ENCODE data around the gene GLCE. TPM values are rescaled to one million over a fixed set of nuclear protein-coding genes. Genes with fewer than 3 reads are reported as not detected.

GLCE gene
- total and polyA plus RNA-seq, 10 of the 15 experiments (the other 5 are each of a cell fraction or from before 2014, with no cell fraction given), result 2.1 to 11.9 (median 2.9) TPM

- TF ChIP-seq ZNF622 (IDR thresholded peaks at IDR 0.05) (no peak), CBX3 (IDR thresholded peaks at IDR 0.05; ENCODE audit: borderline replicate concordance, low read depth) (no peak)
- DNase-seq (ENCODE audit: low read depth, low spot score) (no peak), FAIRE-seq (no peak), ATAC-seq (no peak)
- no peak overlapping the region for H2AFZ ChIP-seq (ENCODE audit: control insufficient read depth, low read depth, low read length)
- H3K4me1 ChIP-seq (ENCODE audit: control insufficient read depth, insufficient read depth, low read length), result 0 out of 2 replicates have a peak, but pooled peaks cover 4% of the 10 kb centered on the region
- WGBS (ENCODE audit: insufficient coverage, insufficient replicate concordance, low lambda C conversion rate, missing lambda C conversion rate), result 30% methylated on average over 3 of the region's 3 CpGs
- ChIA-PET CTCF (interaction anchor here (1.0 kb wide), 1 partner anchor 10 kb away, joined by 3 read pairs; no protein-coding TSS in a partner anchor), SMC1A (ENCODE audit: uncharacterized antibody, unreplicated experiment) (interaction anchor here (1.0 to 1.7 kb wide), 3 partner anchors 9 to 64 kb away, joined by 3 to 4 read pairs (median 3); no protein-coding TSS in a partner anchor), RAD21 (ENCODE audit: unreplicated experiment) (interaction anchor here (0.7 kb wide), 1 partner anchor 926 kb away, joined by 3 read pairs; no protein-coding TSS in a partner anchor), POLR2A (interaction anchor here (0.6 to 0.7 kb wide), 4 partner anchors 22 to 663 kb away, joined by 4 to 7 read pairs (median 5); no protein-coding TSS in a partner anchor)
- H3K27ac ChIP-seq (ENCODE audit: control insufficient read depth, insufficient read depth), result no peak overlapping the region
- no TSS peak for BruUV-seq (replicated peaks)
- intact Hi-C loops (cut with micrococcal nuclease; ENCODE audit: unreplicated experiment), result no loop called here
- peaks cover 0 to 5% of the 10 kb centered on the region in 2 experiments; a peak in 1 of 4 replicates for H3K27me3 ChIP-seq (replicated peaks in 1 of 2; ENCODE audit: control insufficient read depth in 2 of 2, insufficient read depth in 2 of 2, low read length in 1 of 2)
- H4K20me1 ChIP-seq (ENCODE audit: control insufficient read depth, insufficient read depth), result no peaks in the 10 kb centered on the region
- no peaks in the 10 kb centered on the region for H3K36me3 ChIP-seq (ENCODE audit: control insufficient read depth in 2 of 2, insufficient read depth in 2 of 2, low read length in 1 of 2)
- in situ Hi-C loops (cut with MboI), result no loop called here
- no peak overlapping the region for H3K4me3 ChIP-seq
- H3K4me2 ChIP-seq (ENCODE audit: control insufficient read depth, insufficient read depth), result no peak overlapping the region
- H3K9me3 ChIP-seq (replicated peaks; ENCODE audit: control insufficient read depth, insufficient read depth, low read length), result no peaks in the 10 kb centered on the region
- H3K79me2 ChIP-seq (ENCODE audit: control insufficient read depth, insufficient read depth, low read length), result no peaks in the 10 kb centered on the region
- H3K9ac ChIP-seq (ENCODE audit: control insufficient read depth, insufficient read depth, low read length), result no peak overlapping the region
Observed at GRCh38 chr15:69164807-69165636, 4.6 kb downstream of the GLCE start.

DNA sequence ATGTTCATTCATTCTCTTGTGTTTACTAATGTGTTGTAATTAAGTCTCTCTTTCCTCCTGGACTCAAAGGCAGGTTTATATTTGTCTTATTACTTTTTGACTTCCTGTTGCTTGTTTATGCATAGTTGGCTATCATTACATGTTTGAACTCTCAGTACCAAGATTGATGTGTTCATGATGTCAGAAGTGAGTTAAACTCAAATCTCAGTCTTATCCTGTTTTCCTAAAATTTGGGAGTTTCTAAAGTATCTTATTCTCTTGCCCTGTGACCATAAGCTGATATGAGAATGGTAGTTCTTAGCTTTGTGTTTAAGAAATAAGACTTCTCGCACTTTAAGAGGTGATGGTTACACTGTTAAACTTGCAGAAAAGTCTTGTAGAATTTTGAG, 5.2 kb downstream of the GLCE start:
- CTCF ChIA-PET, result interaction anchor here (1.0 kb wide), 1 partner anchor 9 kb away, joined by 3 read pairs; no protein-coding TSS in a partner anchor
- intact Hi-C loops (cut with micrococcal nuclease; ENCODE audit: unreplicated experiment), result no loop called here
- SMC1A ChIA-PET (ENCODE audit: uncharacterized antibody, unreplicated experiment), result interaction anchor here (1.1 to 1.7 kb wide), 2 partner anchors 9 to 63 kb away, joined by 3 read pairs; no protein-coding TSS in a partner anchor
- Histone ChIP-seq H4K20me1 (ENCODE audit: control insufficient read depth, insufficient read depth) (no peaks in the 10 kb centered on the region), H2AFZ (ENCODE audit: control insufficient read depth, low read depth, low read length) (no peak overlapping the region), H3K9me3 (replicated peaks; ENCODE audit: control insufficient read depth, insufficient read depth, low read length) (no peaks in the 10 kb centered on the region), H3K4me3 (no peak overlapping the region), H3K79me2 (ENCODE audit: control insufficient read depth, insufficient read depth, low read length) (no peaks in the 10 kb centered on the region), H3K4me2 (ENCODE audit: control insufficient read depth, insufficient read depth) (no peak overlapping the region), H3K27ac (ENCODE audit: control insufficient read depth, insufficient read depth) (no peak overlapping the region), H3K27me3 (replicated peaks in 1 of 2; ENCODE audit: control insufficient read depth in 2 of 2, insufficient read depth in 2 of 2, low read length in 1 of 2) (peaks cover 0 to 5% of the 10 kb centered on the region in 2 experiments; a peak in 1 of 4 replicates), H3K4me1 (ENCODE audit: control insufficient read depth, insufficient read depth, low read length) (0 out of 2 replicates have a peak, but pooled peaks cover 4% of the 10 kb centered on the region), H3K9ac (ENCODE audit: control insufficient read depth, insufficient read depth, low read length) (no peak overlapping the region), H3K36me3 (ENCODE audit: control insufficient read depth in 2 of 2, insufficient read depth in 2 of 2, low read length in 1 of 2) (no peaks in the 10 kb centered on the region)
- no TSS peak for BruUV-seq (replicated peaks)
- in situ Hi-C loops (cut with MboI), result no loop called here
- ATAC-seq (no peak), FAIRE-seq (no peak), DNase-seq (ENCODE audit: low read depth, low spot score) (no peak)
- POLR2A ChIA-PET, result interaction anchor here (0.6 to 0.7 kb wide), 4 partner anchors 22 to 663 kb away, joined by 4 to 7 read pairs (median 5); no protein-coding TSS in a partner anchor
- RAD21 ChIA-PET (ENCODE audit: unreplicated experiment), result interaction anchor here (0.7 kb wide), 1 partner anchor 925 kb away, joined by 3 read pairs; no protein-coding TSS in a partner anchor
- 75% methylated on average over 1 of the region's 1 CpG for WGBS (ENCODE audit: insufficient coverage, insufficient replicate concordance, low lambda C conversion rate, missing lambda C conversion rate)
- TF ChIP-seq KDM1A (IDR thresholded peaks at IDR 0.05; ENCODE audit: borderline replicate concordance) (no peak), ZNF384 (IDR thresholded peaks at IDR 0.05; ENCODE audit: borderline replicate concordance, low read depth, low read length) (no peak), EGR1 (IDR thresholded peaks at IDR 0.05; ENCODE audit: borderline replicate concordance in 1 of 2, low read depth in 2 of 2, low read length in 2 of 2) (no peak), RUNX3 (IDR thresholded peaks at IDR 0.05; ENCODE audit: low read length) (no peak), NRF1 (conservative IDR thresholded peaks at IDR 0.05; ENCODE audit: low read depth, low read length) (no peak), MTA2 (IDR thresholded peaks at IDR 0.05; ENCODE audit: low read depth) (no peak), NBN (IDR thresholded peaks at IDR 0.05) (no peak), TCF12 (IDR thresholded peaks at IDR 0.05; ENCODE audit: low read depth, low read length) (no peak)
- TF ChIP-seq, protein P1, sequence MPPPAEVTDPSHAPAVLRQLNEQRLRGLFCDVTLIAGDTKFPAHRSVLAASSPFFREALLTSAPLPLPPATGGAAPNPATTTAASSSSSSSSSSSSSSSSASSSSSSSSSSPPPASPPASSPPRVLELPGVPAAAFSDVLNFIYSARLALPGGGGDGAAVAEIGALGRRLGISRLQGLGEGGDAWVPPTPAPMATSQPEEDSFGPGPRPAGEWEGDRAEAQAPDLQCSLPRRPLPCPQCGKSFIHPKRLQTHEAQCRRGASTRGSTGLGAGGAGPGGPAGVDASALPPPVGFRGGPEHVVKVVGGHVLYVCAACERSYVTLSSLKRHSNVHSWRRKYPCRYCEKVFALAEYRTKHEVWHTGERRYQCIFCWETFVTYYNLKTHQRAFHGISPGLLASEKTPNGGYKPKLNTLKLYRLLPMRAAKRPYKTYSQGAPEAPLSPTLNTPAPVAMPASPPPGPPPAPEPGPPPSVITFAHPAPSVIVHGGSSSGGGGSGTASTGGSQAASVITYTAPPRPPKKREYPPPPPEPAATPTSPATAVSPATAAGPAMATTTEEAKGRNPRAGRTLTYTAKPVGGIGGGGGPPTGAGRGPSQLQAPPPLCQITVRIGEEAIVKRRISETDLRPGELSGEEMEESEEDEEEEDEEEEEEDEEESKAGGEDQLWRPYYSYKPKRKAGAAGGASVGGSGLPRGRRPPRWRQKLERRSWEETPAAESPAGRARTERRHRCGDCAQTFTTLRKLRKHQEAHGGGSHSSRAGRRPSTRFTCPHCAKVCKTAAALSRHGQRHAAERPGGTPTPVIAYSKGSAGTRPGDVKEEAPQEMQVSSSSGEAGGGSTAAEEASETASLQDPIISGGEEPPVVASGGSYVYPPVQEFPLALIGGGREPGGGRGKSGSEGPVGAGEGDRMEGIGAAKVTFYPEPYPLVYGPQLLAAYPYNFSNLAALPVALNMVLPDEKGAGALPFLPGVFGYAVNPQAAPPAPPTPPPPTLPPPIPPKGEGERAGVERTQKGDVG (CRISPR knock-in tag; IDR thresholded peaks at IDR 0.05), result no peak
- TF ChIP-seq, protein P2, sequence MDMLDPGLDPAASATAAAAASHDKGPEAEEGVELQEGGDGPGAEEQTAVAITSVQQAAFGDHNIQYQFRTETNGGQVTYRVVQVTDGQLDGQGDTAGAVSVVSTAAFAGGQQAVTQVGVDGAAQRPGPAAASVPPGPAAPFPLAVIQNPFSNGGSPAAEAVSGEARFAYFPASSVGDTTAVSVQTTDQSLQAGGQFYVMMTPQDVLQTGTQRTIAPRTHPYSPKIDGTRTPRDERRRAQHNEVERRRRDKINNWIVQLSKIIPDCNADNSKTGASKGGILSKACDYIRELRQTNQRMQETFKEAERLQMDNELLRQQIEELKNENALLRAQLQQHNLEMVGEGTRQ (IDR thresholded peaks at IDR 0.05; ENCODE audit: borderline replicate concordance, low read depth, low read length), result no peak

Data from GM12878 (cell line).